Pancreas (tissue), 10 donors: ENCODE results near the gene C14orf132. TPM values are rescaled to one million over a fixed set of nuclear protein-coding genes. Genes with fewer than 3 reads are reported as not detected.
"Not testable (repeated sequence)": the region's sequence is repeated elsewhere in the genome, so short reads cannot be mapped to it uniquely, and the experiment has no call there.

ENCODE experiments used
- ATAC-seq, 4 donors: fragments of 200-7000 bp; cut with Tn5 transposase; one replicate each; pipeline versions ENCODE4 v1.8.0 to v1.9.1; 2020; ENCODE audit warnings: mild to moderate bottlenecking in 4 of 4, moderate library complexity in 4 of 4
- DNase-seq, 6 donors: peaks; one replicate each; pipeline ENCODE4 v3.0.0-alpha.2; 2020
- FAIRE-seq: peaks from 2 replicates; lab custom pipeline; 2012; peaks lifted over from hg19 to GRCh38; lab: Jason Lieb, UNC
- H3K27ac ChIP-seq, 4 donors: fragments of 200-600 bp; sonication (generic); 1 replicate in 3 of 4; 2 replicates in 1 of 4; pipeline versions ENCODE4 v1.5.0 to v1.8.0; 2020
- H3K27me3 ChIP-seq, 4 donors: fragments of 200-600 bp; one replicate each; pipeline ENCODE4 v1.8.0; 2021
- H3K36me3 ChIP-seq, 3 donors: fragments of 200-600 bp; sonication (generic) in 1 of 3; one replicate each; pipeline versions ENCODE4 v1.5.0 to v1.8.0; 2020 to 2021
- H3K4me1 ChIP-seq, 3 donors: fragments of 200-600 bp; one replicate each; pipeline ENCODE4 v1.8.0; 2021
- H3K4me3 ChIP-seq, 4 donors: fragments of 200-600 bp; sonication (generic) in 2 of 4; one replicate each; pipeline versions ENCODE4 v1.5.0 to v1.8.0; 2020 to 2021
- H3K9me3 ChIP-seq, 4 donors: fragments of 200-600 bp; one replicate each; pipeline ENCODE4 v1.8.0; 2021
- WGBS, 2 donors: extraction: QIAGEN DNeasy Blood & Tissue Kit; methylation state at CpG; one replicate each; pipeline ENCODE4 v1.1.7; 2013; 5-methylcytosine and 5-hydroxymethylcytosine counted together
- intact Hi-C, 3 donors: fragments of 100-400 bp; cut with DNase I; formaldehyde crosslinking; loops; one replicate each; pipeline versions ENCODE4 v1.11.1 to v1.14.2; 2022
- polyA plus RNA-seq, 2 donors: library from polyadenylated mRNA; stranded (reverse); fragments of 200-250 nt; gene quantifications; one replicate each; pipeline ENCODE4 v1.2.3, GENCODE V29; 2013
- total RNA-seq, 6 donors: library from RNA; stranded (reverse); fragmentation: NEBNext Ultra II Directional in 4 of 6; extraction: Animal tissue kit (Norgen Biotek cat#: 25700) in 4 of 6; gene quantifications; one replicate each; pipeline versions ENCODE4 v1.2.1 to v1.2.4, GENCODE V29; 2021 to 2023
- TF ChIP-seq, protein P1 (sequence below), 4 donors: fragments of 200-600 bp; sonication (generic) in 3 of 4; IDR thresholded peaks; one replicate each; pipeline versions ENCODE4 v1.5.0 to v1.8.0; 2021; ENCODE audit warnings: antibody characterized with exemption in 4 of 4
- donor health status: healthy with polysubstance abuse.
- donor health status: DM: no; HTN: no; CAD: no; lungs with moderate emphysema.
- donor health status: DM: no; HTN: no; CAD: no.
- donor health status: control.
- donor health status: control.
- donor health status: Bipolar disorder and iron deficiency.
- donor health status: DM: yes; HTN: yes; CAD: no.
- donor health status: DM: no; HTN: no; CAD: no.
- donor health status: DM: no; HTN: no; CAD: no.
- donor health status: DM: yes; HTN: yes; CAD: no.

Gene C14orf132
- total and polyA plus RNA-seq, 8 donors = 1.5 to 11.7 (median 3.7) TPM

GRCh38 chr14:96067985-96068930, 29.1 kb downstream of the C14orf132 start:
- peak in 1 of 6 donors; percentile 34 for DNase-seq
- intact Hi-C loops = no loop called here
- WGBS, 2 donors = 67 to 80% methylated on average over 19 of the region's 19 CpGs

DNA sequence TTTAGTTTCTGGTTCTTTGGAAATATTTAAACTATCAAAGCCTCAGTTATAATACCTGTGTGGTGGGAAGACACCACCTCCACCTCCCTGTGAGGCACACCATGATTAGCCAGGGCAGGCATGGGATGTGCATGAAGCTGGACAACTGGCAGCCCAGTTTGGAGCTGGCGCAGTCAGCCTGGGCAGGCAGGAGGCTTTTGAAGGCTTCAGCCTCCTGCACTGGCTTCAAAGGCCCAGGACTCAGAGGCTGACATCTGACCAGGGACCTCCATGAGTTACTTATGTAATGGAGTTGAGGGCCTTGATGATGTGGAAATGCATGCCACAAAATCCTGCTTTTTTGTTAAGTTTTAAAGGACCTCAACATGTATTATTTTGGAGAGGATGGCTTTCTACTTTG, 30.3 kb downstream of the C14orf132 start:
- DNase-seq (peak in 1 of 6 donors; percentile 28), FAIRE-seq (no peak), ATAC-seq (no peak)
- Histone ChIP-seq H3K27me3 (no peaks in the 10 kb centered on the region), H3K36me3 (no peaks in the 10 kb centered on the region), H3K27ac (no peak overlapping the region), H3K9me3 (no peaks in the 10 kb centered on the region), H3K4me3 (no peak overlapping the region), H3K4me1 (no peaks in the 10 kb centered on the region)
- 4 to 100% methylated on average over 1 of the region's 1 CpG for WGBS, 2 donors
- intact Hi-C loops = no loop called here
- TF ChIP-seq, protein P1, sequence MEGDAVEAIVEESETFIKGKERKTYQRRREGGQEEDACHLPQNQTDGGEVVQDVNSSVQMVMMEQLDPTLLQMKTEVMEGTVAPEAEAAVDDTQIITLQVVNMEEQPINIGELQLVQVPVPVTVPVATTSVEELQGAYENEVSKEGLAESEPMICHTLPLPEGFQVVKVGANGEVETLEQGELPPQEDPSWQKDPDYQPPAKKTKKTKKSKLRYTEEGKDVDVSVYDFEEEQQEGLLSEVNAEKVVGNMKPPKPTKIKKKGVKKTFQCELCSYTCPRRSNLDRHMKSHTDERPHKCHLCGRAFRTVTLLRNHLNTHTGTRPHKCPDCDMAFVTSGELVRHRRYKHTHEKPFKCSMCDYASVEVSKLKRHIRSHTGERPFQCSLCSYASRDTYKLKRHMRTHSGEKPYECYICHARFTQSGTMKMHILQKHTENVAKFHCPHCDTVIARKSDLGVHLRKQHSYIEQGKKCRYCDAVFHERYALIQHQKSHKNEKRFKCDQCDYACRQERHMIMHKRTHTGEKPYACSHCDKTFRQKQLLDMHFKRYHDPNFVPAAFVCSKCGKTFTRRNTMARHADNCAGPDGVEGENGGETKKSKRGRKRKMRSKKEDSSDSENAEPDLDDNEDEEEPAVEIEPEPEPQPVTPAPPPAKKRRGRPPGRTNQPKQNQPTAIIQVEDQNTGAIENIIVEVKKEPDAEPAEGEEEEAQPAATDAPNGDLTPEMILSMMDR (IDR thresholded peaks at IDR 0.05) = no peak

More at GRCh38 chr14:96067985-96068930, 29.1 kb downstream of the C14orf132 start:
- Histone ChIP-seq H3K4me3 (no peak overlapping the region), H3K9me3 (no peaks in the 10 kb centered on the region), H3K27me3 (no peaks in the 10 kb centered on the region), H3K4me1 (no peaks in the 10 kb centered on the region), H3K27ac (no peak overlapping the region), H3K36me3 (no peaks in the 10 kb centered on the region)
- TF ChIP-seq, protein P1 (IDR thresholded peaks at IDR 0.05) = no peak
- FAIRE-seq = no peak
- peak in 1 of 4 donors; percentile 30 for ATAC-seq

DNA sequence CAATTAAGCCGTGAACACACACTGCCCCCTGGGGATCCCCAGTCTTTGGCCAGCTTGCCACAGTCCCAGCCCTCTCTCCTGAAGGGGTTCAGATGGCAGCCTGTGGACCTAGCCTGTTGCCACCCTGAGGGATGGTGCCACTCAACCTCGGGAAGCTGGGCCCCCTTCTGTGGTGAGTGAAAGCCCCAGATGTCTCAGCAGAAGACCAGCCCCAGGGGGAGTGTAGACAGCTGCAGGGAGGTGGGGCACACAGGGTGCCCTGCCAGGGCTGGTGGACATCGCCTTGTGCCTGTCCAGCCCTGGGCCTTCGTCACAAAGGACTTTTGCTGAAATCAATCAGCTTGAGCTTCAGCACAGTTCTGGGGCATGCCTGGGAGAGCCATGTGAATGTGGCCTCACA, 32.4 kb downstream of the C14orf132 start:
- FAIRE-seq = no peak
- TF ChIP-seq, protein P1 (IDR thresholded peaks at IDR 0.05) = no peak
- DNase-seq = peak in 1 of 6 donors; percentile 30
- H3K4me3 ChIP-seq = no peak overlapping the region
- 58 to 83% methylated on average over 4 of the region's 4 CpGs for WGBS, 2 donors
- no peaks in the 10 kb centered on the region for H3K4me1 ChIP-seq
- H3K9me3 ChIP-seq = no peaks in the 10 kb centered on the region
- H3K27ac ChIP-seq = no peak overlapping the region
- ATAC-seq = no peak
- no peaks in the 10 kb centered on the region for H3K27me3 ChIP-seq
- no peaks in the 10 kb centered on the region for H3K36me3 ChIP-seq
- intact Hi-C loops = no loop called here

- FAIRE-seq = no peak
- peak in 1 of 6 donors; percentile 24 for DNase-seq
- H3K27ac ChIP-seq = no peak overlapping the region
- no peaks in the 10 kb centered on the region for H3K27me3 ChIP-seq
- H3K36me3 ChIP-seq = no peaks in the 10 kb centered on the region
- ATAC-seq = no peak
- no peak overlapping the region for H3K4me3 ChIP-seq
- TF ChIP-seq, protein P1 (IDR thresholded peaks at IDR 0.05) = no peak
- intact Hi-C loops = no loop called here
- 85 to 97% methylated on average over 10 of the region's 10 CpGs for WGBS, 2 donors
- H3K4me1 ChIP-seq = no peaks in the 10 kb centered on the region
- no peaks in the 10 kb centered on the region for H3K9me3 ChIP-seq
These were observed 32.9 kb downstream of the C14orf132 start for GRCh38 chr14:96072076-96072475.

DNA sequence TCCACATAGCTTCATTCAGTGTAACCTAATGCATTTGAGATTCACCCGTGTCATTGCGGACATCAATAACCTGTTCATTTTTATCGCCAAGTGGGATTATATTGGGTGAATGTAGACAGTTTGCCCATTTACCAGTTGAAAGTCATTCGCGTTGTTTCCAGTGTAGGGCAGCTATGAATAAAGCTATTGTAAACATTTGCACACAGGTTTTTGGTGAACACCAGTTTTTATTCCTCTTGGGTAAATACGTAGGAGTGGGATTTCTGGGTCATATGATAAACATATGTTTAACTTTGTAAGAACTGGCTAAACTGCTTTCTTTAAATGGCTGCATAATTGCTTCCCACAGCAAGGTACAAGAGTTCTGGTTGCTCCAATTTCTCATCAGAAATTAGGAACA, 33.6 kb downstream of the C14orf132 start:
- FAIRE-seq = no peak
- TF ChIP-seq, protein P1 (IDR thresholded peaks at IDR 0.05) = no peak
- WGBS, 2 donors = 83 to 85% methylated on average over 6 of the region's 6 CpGs

DNA sequence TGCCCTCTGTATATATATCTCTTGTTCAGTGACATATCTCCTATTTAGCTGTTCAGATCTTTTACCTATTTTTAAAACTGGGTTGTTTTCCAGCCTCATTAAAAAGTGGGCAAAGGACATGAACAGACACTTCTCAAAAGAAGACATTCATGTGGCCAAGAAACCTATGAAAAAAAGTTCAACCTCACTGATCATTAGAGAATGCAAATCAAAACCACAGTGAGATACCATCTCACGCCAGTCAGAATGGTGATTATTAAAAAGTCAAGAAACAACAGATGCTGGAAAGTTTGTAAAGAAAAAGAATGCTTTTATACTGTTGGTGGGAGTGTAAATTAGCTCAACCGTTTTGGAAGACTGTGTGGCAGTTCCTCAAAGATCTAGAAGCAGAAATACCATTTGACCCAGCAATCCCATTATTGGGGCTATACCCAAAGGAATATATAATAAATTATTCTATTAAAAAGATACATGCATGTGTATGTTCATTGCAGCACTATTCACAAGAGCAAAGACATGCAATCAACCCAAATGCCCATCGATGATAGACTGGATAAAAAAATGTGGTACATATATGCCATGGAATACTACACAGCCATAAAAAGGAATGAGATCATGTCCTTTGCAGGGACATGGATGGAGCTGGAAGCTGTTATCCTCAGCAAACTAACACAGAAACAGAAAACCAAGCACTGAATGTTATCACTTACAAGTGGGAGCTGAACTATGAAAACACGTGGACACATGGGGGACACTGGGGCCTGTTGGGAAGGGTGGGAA, 34.3 kb downstream of the C14orf132 start:
- H3K27ac ChIP-seq, H3K4me1 ChIP-seq, H3K4me3 ChIP-seq, H3K9me3 ChIP-seq, DNase-seq, ATAC-seq, intact Hi-C loops, H3K27me3 ChIP-seq, FAIRE-seq, H3K36me3 ChIP-seq: not testable (repeated sequence)
- WGBS, 2 donors = 79 to 80% methylated on average over 4 of the region's 4 CpGs

More for the DNA sequence above, 33.6 kb downstream of the C14orf132 start:
- Histone ChIP-seq H3K36me3 (no peaks in the 10 kb centered on the region), H3K4me3 (no peak overlapping the region), H3K4me1 (no peaks in the 10 kb centered on the region), H3K27me3 (no peaks in the 10 kb centered on the region), H3K9me3 (no peaks in the 10 kb centered on the region), H3K27ac (no peak overlapping the region)
- no peak for ATAC-seq
- intact Hi-C loops = no loop called here
- DNase-seq = no peak
